ENCODE measurements around the gene AHI1. TPM values are rescaled to one million over a fixed set of nuclear protein-coding genes. Genes with fewer than 3 reads are reported as not detected.

AHI1 gene
- total RNA-seq, 1 experiment from 2014 or later, result 5.2 TPM

GRCh38 chr6:135243871-135244796 is 253.4 kb downstream of the AHI1 start:
- no peak for DNase-seq
- H3K4me3 ChIP-seq (ENCODE audit: insufficient read depth, low read depth, low read length), result no peak overlapping the region

GRCh38 chr6:135240711-135241110 is 256.8 kb downstream of the AHI1 start:
- Histone ChIP-seq H3K4me3 (ENCODE audit: insufficient read depth, low read depth, low read length) (no peak overlapping the region), H3K27me3 (ENCODE audit: control insufficient read depth, insufficient read depth, low read length) (no peaks in the 10 kb centered on the region), H3K36me3 (replicated peaks; ENCODE audit: control insufficient read depth, insufficient read depth, low read length) (no peaks in the 10 kb centered on the region)
- DNase-seq, result no peak

More at GRCh38 chr6:135243871-135244796, 253.4 kb downstream of the AHI1 start:
- Histone ChIP-seq H3K27me3 (ENCODE audit: control insufficient read depth, insufficient read depth, low read length) (no peaks in the 10 kb centered on the region; the same call in 1 of the 2 replicates), H3K36me3 (replicated peaks; ENCODE audit: control insufficient read depth, insufficient read depth, low read length) (no peaks in the 10 kb centered on the region)

- no peak for DNase-seq
- no peaks in the 10 kb centered on the region for H3K27me3 ChIP-seq (ENCODE audit: control insufficient read depth, insufficient read depth, low read length)
Observed at GRCh38 chr6:135236732-135237131, 260.8 kb downstream of the AHI1 start.

DNA sequence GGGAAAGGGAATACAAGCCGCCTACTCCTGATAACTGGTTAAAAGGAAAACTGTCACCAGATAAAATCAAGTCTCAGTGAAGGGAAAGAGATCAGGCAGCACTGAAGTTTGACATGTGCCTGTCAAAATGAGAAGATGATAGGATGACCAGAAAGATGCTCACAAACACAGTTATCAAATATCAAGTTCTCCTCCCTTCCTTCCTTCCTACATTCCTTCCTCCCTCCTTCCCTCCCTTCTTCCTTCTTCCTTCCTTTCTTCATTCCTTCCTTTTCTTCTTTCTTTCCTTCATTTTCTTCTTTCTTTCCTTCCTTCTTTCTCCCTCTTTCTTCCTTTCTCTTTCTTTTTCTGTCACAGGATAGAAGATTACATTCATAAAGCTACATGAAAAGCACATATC is 261.2 kb downstream of the AHI1 start:
- H3K36me3 ChIP-seq (replicated peaks; ENCODE audit: control insufficient read depth, insufficient read depth, low read length), result no peaks in the 10 kb centered on the region
- no peak overlapping the region for H3K4me3 ChIP-seq (ENCODE audit: insufficient read depth, low read depth, low read length)
- DNase-seq, result no peak
- no peaks in the 10 kb centered on the region for H3K27me3 ChIP-seq (ENCODE audit: control insufficient read depth, insufficient read depth, low read length)

More at GRCh38 chr6:135236732-135237131, 260.8 kb downstream of the AHI1 start:
- H3K4me3 ChIP-seq (ENCODE audit: insufficient read depth, low read depth, low read length), result no peak overlapping the region
- H3K36me3 ChIP-seq (replicated peaks; ENCODE audit: control insufficient read depth, insufficient read depth, low read length), result no peaks in the 10 kb centered on the region

DNA sequence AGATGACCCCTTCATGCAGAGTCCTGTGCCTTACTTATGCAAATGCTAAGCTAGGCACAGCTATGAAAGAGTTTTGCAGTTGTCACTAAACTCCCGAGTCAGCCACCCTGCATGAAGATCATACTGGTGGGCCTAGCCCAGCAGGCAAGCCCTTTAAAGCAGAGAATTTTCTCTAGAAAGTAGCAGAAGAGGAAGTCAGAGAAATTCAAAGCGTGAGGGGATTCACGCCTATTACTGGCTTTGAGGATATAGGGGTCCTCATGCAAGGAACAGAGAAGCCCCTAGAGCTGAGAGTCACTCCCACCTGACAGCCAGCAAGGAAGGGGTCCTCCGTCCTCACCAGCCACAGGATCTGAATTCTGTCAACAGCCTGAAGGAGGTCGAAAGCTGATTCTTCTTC is 261.8 kb downstream of the AHI1 start:
- no peak for DNase-seq
- H3K27me3 ChIP-seq (ENCODE audit: control insufficient read depth, insufficient read depth, low read length), result no peaks in the 10 kb centered on the region
- no peak overlapping the region for H3K4me3 ChIP-seq (ENCODE audit: insufficient read depth, low read depth, low read length)
- no peaks in the 10 kb centered on the region for H3K36me3 ChIP-seq (replicated peaks; ENCODE audit: control insufficient read depth, insufficient read depth, low read length)

- no peak overlapping the region for H3K4me3 ChIP-seq (ENCODE audit: insufficient read depth, low read depth, low read length)
- no peak for DNase-seq
Observed at GRCh38 chr6:135234492-135234780, 263.1 kb downstream of the AHI1 start.

GRCh38 chr6:135233686-135234491 is 263.7 kb downstream of the AHI1 start:
- no peaks in the 10 kb centered on the region for H3K36me3 ChIP-seq (replicated peaks; ENCODE audit: control insufficient read depth, insufficient read depth, low read length)
- no peak overlapping the region for H3K4me3 ChIP-seq (ENCODE audit: insufficient read depth, low read depth, low read length)
- H3K27me3 ChIP-seq (ENCODE audit: control insufficient read depth, insufficient read depth, low read length), result no peaks in the 10 kb centered on the region
- no peak for DNase-seq

More at GRCh38 chr6:135234492-135234780, 263.1 kb downstream of the AHI1 start:
- no peaks in the 10 kb centered on the region for H3K36me3 ChIP-seq (replicated peaks; ENCODE audit: control insufficient read depth, insufficient read depth, low read length)
- no peaks in the 10 kb centered on the region for H3K27me3 ChIP-seq (ENCODE audit: control insufficient read depth, insufficient read depth, low read length)

All from H7 (cell line).